Measurements from ENCODE around the gene MARK2. TPM values are rescaled to one million over a fixed set of nuclear protein-coding genes. Genes with fewer than 3 reads are reported as not detected.

Gene MARK2
- total and polyA plus RNA-seq, 10 of the 15 experiments (the other 5 are each of a cell fraction or from before 2014, with no cell fraction given) = 0.19 to 29.5 (median 13.2) TPM

GRCh38 chr11:63835158-63835545, 3.8 kb upstream of the MARK2 start (continued):
- TF ChIP-seq ZNF592 (IDR thresholded peaks at IDR 0.05) = no peak
- TF ChIP-seq HDAC2 (IDR thresholded peaks at IDR 0.05) = no peak
- TF ChIP-seq PRDM15 (CRISPR knock-in tag; IDR thresholded peaks at IDR 0.05) = no peak
- TF ChIP-seq POLR2A (IDR thresholded peaks at IDR 0.05; ENCODE audit: low read depth, low read length) = no peak
- no peak for TF ChIP-seq TCF3 (IDR thresholded peaks at IDR 0.05; ENCODE audit: borderline replicate concordance, insufficient read depth, low read depth, low read length)
- no peak for TF ChIP-seq KAT2A (conservative IDR thresholded peaks at IDR 0.05; ENCODE audit: control insufficient read depth, low read depth, low read length)
- TF ChIP-seq SKIL (IDR thresholded peaks at IDR 0.05; ENCODE audit: low read depth, poor library complexity, severe bottlenecking) = no peak
- TF ChIP-seq STAT1 (conservative IDR thresholded peaks at IDR 0.05) = no peak
- TF ChIP-seq ELK1 (IDR thresholded peaks at IDR 0.05; ENCODE audit: low read depth, low read length) = no peak
- no peak for TF ChIP-seq JUNB (IDR thresholded peaks at IDR 0.05)
- no peak for TF ChIP-seq RFX5 (IDR thresholded peaks at IDR 0.05; ENCODE audit: low read depth, low read length)
- no peak for TF ChIP-seq MLLT1 (IDR thresholded peaks at IDR 0.05)

Data from GM12878 (cell line).